ENCODE data around the gene IGSF22.

Gene IGSF22

DNA sequence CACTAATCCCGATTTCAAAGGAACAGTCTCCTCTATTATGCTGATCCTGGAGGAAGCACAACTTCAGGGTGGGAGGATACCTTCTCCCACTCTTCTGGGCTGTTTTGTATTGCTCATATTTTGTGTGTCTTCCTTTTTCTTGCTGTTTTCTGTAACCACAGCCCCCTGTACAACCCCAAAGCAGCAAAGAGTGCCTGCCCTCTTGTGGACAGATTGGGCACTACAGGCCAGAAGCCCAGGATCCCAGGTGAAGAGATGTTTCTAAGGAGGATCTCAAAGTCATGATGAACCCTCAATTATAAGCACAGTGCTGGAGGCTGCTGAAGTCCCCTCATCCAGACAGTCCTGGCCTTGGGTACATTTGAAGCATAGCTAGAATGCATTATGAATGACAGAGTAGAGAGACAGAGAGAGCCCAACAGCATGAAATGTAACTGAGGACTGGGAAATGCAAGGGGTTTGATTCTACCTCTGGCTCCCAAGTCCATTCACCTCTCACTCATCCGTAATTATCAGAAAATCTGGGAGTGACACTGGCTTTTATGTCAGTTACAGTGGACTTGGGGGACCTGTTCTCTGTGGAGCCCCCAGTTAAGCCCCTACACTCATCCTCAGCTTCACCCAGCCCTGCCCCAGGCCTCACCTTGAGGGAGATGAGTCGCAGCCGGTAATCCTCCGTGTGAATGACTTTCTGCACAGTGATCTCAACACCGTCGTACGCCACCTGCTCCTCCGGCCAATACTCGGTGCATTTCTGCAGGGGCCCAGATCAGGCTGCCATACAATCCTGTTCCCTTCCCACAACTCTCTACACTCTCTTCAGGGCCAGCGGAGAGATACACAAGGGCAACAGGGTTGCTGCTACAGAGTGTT, 6.2 kb upstream of the IGSF22 start:
- FAIRE-seq (peak; percentile 94), DNase-seq (ENCODE audit: insufficient read length, low spot score) (peak; percentile 62)
- TF ChIP-seq TAF1 (IDR thresholded peaks at IDR 0.05; ENCODE audit: low read depth, low read length) = no peak
- no peak for TF ChIP-seq PAX5 (IDR thresholded peaks at IDR 0.05; ENCODE audit: insufficient read depth, low read length, severe bottlenecking)
- no peak for TF ChIP-seq SPI1 (IDR thresholded peaks at IDR 0.05; ENCODE audit: low read depth, low read length)
- TF ChIP-seq POLR2AphosphoS5 (IDR thresholded peaks at IDR 0.05; ENCODE audit: low read depth, low read length) = no peak
- TF ChIP-seq POU2F2 (IDR thresholded peaks at IDR 0.05; ENCODE audit: low read depth, low read length) = no peak
- TF ChIP-seq POLR2A (IDR thresholded peaks at IDR 0.05; ENCODE audit: low read depth, low read length) = no peak

DNA sequence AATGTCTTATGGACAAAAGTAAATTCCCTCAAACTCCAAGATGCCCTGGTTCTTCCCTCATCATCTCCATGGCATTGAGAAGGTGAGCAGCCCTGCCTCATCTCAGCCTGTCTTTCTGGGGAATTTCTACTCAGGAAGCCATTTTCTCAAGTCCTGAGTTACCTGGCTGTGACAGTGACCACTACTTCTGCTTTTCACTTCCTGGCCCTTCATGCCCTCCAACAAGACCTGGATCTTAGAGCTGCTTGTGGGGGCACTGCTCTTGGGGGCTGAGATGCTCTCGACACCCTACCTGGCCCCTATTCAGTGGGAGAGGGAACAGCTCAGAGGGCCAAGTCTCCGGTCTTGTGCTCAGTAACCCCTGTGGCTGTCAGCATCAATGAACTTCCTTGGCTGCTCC, 5.5 kb upstream of the IGSF22 start:
- TF ChIP-seq POU2F2 (IDR thresholded peaks at IDR 0.05; ENCODE audit: low read depth, low read length) (no peak), POLR2AphosphoS5 (IDR thresholded peaks at IDR 0.05; ENCODE audit: low read depth, low read length) (no peak), POLR2A (IDR thresholded peaks at IDR 0.05; ENCODE audit: low read depth, low read length) (no peak), SPI1 (IDR thresholded peaks at IDR 0.05; ENCODE audit: low read depth, low read length) (peak; percentile 44), TAF1 (IDR thresholded peaks at IDR 0.05; ENCODE audit: low read depth, low read length) (no peak)
- no peak for DNase-seq (ENCODE audit: insufficient read length, low spot score)
- no peak for FAIRE-seq

DNA sequence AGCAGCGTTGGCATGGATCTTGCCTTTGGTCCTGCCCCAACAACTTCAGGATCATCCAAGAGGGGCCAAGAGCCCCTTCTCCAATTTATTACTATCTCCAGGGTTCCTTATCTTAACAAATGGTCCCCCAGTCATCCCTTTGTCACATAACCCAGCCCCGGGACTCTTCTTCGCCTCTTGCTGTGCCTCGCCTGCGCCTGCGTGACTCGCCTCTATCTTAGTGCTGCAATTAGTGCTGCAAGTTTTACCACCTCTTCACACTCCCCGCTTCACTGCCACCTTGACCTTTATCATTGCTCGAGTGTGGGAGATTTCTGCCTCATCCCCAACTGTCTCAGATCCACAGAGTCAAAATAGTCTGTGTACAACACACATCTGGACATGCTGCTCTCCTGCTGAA, 4.0 kb upstream of the IGSF22 start:
- DNase-seq (ENCODE audit: insufficient read length, low spot score) = no peak
- no peak for FAIRE-seq
- TF ChIP-seq TAF1 (IDR thresholded peaks at IDR 0.05; ENCODE audit: low read depth, low read length) (no peak), POLR2AphosphoS5 (IDR thresholded peaks at IDR 0.05; ENCODE audit: low read depth, low read length) (no peak), SPI1 (IDR thresholded peaks at IDR 0.05; ENCODE audit: low read depth, low read length) (no peak), POU2F2 (IDR thresholded peaks at IDR 0.05; ENCODE audit: low read depth, low read length) (no peak), PAX5 (IDR thresholded peaks at IDR 0.05; ENCODE audit: insufficient read depth, low read length, severe bottlenecking) (no peak), POLR2A (IDR thresholded peaks at IDR 0.05; ENCODE audit: low read depth, low read length) (no peak)

DNA sequence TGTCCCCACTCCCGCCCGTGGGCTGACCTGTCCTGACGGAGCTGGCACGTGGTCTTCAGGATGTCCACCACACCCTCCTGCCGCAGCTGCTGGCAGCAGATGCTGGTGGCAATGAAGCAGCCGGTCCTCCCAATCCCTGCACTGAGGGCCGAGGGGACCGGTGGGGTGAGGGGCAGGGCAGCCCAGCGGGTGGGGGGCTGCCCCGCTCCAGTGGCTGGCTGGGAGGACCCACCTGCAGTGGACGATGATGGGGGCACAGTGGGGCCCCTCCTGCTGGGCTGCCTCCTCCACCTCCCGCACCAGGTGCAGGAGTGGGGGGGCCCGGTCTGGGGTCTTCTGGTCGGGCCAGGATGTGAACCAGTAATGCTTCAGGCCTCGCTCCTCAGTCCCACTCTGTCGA, 3.4 kb upstream of the IGSF22 start:
- no peak for DNase-seq (ENCODE audit: insufficient read length, low spot score)
- no peak for FAIRE-seq
- no peak for TF ChIP-seq SPI1 (IDR thresholded peaks at IDR 0.05; ENCODE audit: low read depth, low read length)
- no peak for TF ChIP-seq POLR2AphosphoS5 (IDR thresholded peaks at IDR 0.05; ENCODE audit: low read depth, low read length)
- TF ChIP-seq PAX5 (IDR thresholded peaks at IDR 0.05; ENCODE audit: insufficient read depth, low read length, severe bottlenecking) = no peak
- no peak for TF ChIP-seq POU2F2 (IDR thresholded peaks at IDR 0.05; ENCODE audit: low read depth, low read length)
- TF ChIP-seq POLR2A (IDR thresholded peaks at IDR 0.05; ENCODE audit: low read depth, low read length) = no peak
- TF ChIP-seq TAF1 (IDR thresholded peaks at IDR 0.05; ENCODE audit: low read depth, low read length) = no peak

GRCh38 chr11:18728658-18729057, 2.7 kb upstream of the IGSF22 start:
- FAIRE-seq = no peak
- TF ChIP-seq PAX5 (IDR thresholded peaks at IDR 0.05; ENCODE audit: insufficient read depth, low read length, severe bottlenecking) = no peak
- no peak for TF ChIP-seq POLR2A (IDR thresholded peaks at IDR 0.05; ENCODE audit: low read depth, low read length)
- no peak for TF ChIP-seq TAF1 (IDR thresholded peaks at IDR 0.05; ENCODE audit: low read depth, low read length)
- TF ChIP-seq POU2F2 (IDR thresholded peaks at IDR 0.05; ENCODE audit: low read depth, low read length) = no peak
- no peak for TF ChIP-seq SPI1 (IDR thresholded peaks at IDR 0.05; ENCODE audit: low read depth, low read length)
- TF ChIP-seq POLR2AphosphoS5 (IDR thresholded peaks at IDR 0.05; ENCODE audit: low read depth, low read length) = no peak
- DNase-seq (ENCODE audit: insufficient read length, low spot score) = no peak

DNA sequence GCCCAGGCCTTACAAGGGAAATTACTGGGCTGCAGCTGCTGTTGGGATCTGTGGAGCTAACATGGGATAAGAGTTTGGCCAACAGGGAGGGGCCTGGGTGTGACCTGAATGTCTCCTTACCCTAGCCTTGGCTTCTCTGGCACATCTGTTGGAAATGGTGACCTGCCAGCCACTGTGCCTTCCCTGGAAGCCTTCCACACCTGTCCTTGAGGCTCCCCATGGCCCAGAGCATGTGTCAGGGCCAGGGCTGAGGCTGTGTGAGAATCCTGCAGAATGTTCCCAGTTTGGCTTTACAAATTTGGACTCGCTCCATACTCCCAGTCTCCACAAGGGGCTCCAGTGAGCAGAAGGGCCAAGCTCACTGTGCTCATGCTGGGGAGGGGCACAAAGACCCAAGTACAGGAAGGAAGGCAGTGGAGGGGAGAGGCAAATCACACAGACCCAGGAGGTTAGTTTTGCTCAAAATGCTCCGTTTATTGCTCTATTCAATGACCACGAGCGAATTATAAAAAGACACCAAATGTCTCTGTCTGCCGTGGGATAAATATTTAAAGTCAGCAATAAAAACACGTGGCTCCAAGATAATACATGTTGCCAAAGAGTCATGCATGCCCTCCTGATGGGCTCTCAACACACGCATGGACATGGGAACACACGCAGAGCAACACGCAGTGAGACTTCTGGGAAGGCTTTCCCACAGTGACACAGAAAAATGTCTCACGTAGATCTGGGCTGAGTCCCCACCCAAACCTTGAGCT, 1.7 kb upstream of the IGSF22 start:
- FAIRE-seq (peak; percentile 92), DNase-seq (ENCODE audit: insufficient read length, low spot score) (peak; percentile 60)
- no peak for TF ChIP-seq TAF1 (IDR thresholded peaks at IDR 0.05; ENCODE audit: low read depth, low read length)
- no peak for TF ChIP-seq POLR2AphosphoS5 (IDR thresholded peaks at IDR 0.05; ENCODE audit: low read depth, low read length)
- TF ChIP-seq POU2F2 (IDR thresholded peaks at IDR 0.05; ENCODE audit: low read depth, low read length) = no peak
- no peak for TF ChIP-seq SPI1 (IDR thresholded peaks at IDR 0.05; ENCODE audit: low read depth, low read length)
- no peak for TF ChIP-seq POLR2A (IDR thresholded peaks at IDR 0.05; ENCODE audit: low read depth, low read length)
- no peak for TF ChIP-seq PAX5 (IDR thresholded peaks at IDR 0.05; ENCODE audit: insufficient read depth, low read length, severe bottlenecking)

DNA sequence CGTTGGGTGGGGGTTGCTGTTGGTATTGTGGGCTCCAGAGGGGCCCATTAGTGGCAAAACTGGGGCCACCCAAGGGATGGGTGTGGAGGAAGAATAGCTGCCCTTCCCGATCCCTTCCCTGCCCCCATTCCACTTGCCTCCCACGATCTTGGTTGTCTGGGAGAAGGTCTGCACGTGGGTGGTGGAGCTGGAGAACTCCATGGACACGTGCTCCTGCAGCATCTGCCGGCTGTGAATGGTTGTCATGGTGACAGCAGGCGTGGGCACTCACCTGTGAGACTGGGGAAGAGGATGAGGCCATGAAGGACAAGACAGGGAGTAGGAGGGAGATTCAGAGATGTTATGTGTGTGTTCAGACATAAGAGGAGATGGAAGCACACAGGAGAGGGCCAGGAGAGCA, 2.0 kb downstream of the IGSF22 start:
- no peak for TF ChIP-seq POLR2AphosphoS5 (IDR thresholded peaks at IDR 0.05; ENCODE audit: low read depth, low read length)
- no peak for TF ChIP-seq POLR2A (IDR thresholded peaks at IDR 0.05; ENCODE audit: low read depth, low read length)
- TF ChIP-seq SPI1 (IDR thresholded peaks at IDR 0.05; ENCODE audit: low read depth, low read length) = no peak
- no peak for TF ChIP-seq PAX5 (IDR thresholded peaks at IDR 0.05; ENCODE audit: insufficient read depth, low read length, severe bottlenecking)
- TF ChIP-seq POU2F2 (IDR thresholded peaks at IDR 0.05; ENCODE audit: low read depth, low read length) = no peak
- no peak for TF ChIP-seq TAF1 (IDR thresholded peaks at IDR 0.05; ENCODE audit: low read depth, low read length)
- DNase-seq (ENCODE audit: insufficient read length, low spot score) = no peak
- no peak for FAIRE-seq

GRCh38 chr11:18722293-18722637, 3.7 kb downstream of the IGSF22 start:
- TF ChIP-seq POLR2AphosphoS5 (IDR thresholded peaks at IDR 0.05; ENCODE audit: low read depth, low read length) (no peak), SPI1 (IDR thresholded peaks at IDR 0.05; ENCODE audit: low read depth, low read length) (no peak), PAX5 (IDR thresholded peaks at IDR 0.05; ENCODE audit: insufficient read depth, low read length, severe bottlenecking) (no peak), POU2F2 (IDR thresholded peaks at IDR 0.05; ENCODE audit: low read depth, low read length) (no peak), POLR2A (IDR thresholded peaks at IDR 0.05; ENCODE audit: low read depth, low read length) (no peak), TAF1 (IDR thresholded peaks at IDR 0.05; ENCODE audit: low read depth, low read length) (no peak)
- no peak for DNase-seq (ENCODE audit: insufficient read length, low spot score)
- no peak for FAIRE-seq
